Measurements from ENCODE around the gene TMEM54. TPM values are rescaled to one million over a fixed set of nuclear protein-coding genes. Genes with fewer than 3 reads are reported as not detected.

The TMEM54 gene
- total and polyA plus RNA-seq, 2 experiments from 2014 or later, result 24.8 to 64.7 TPM

GRCh38 chr1:32934535-32934934 is 33.3 kb upstream of the TMEM54 start:
- Histone ChIP-seq H3K4me1 (ENCODE audit: insufficient read depth) (peaks cover 21% of the 10 kb centered on the region), H3K9me3 (ENCODE audit: low read depth) (no peaks in the 10 kb centered on the region), H2AFZ (no peak overlapping the region), H3K36me3 (replicated peaks; ENCODE audit: insufficient read depth, low read depth) (no peaks in the 10 kb centered on the region), H3K79me2 (no peaks in the 10 kb centered on the region), H3K27ac (peak overlapping the region; percentile 82), H3K4me2 (peak overlapping the region; percentile 41), H3K27me3 (no peaks in the 10 kb centered on the region), H3K9me2 (replicated peaks; ENCODE audit: insufficient read depth) (no peaks in the 10 kb centered on the region), H3K4me3 (no peak overlapping the region), H4K20me1 (ENCODE audit: insufficient read depth, poor library complexity, severe bottlenecking) (no peaks in the 10 kb centered on the region)
- TF ChIP-seq EZH2 (IDR thresholded peaks at IDR 0.05; ENCODE audit: borderline replicate concordance) (no peak), CTCF (IDR thresholded peaks at IDR 0.05; ENCODE audit: poor library complexity) (no peak), EZH2phosphoT487 (IDR thresholded peaks at IDR 0.05; ENCODE audit: low read depth, severe bottlenecking, unreplicated experiment) (no peak)
- 93% methylated on average over 10 of the region's 10 CpGs for WGBS (ENCODE audit: low lambda C conversion rate, missing lambda C conversion rate)
- DNase-seq (ENCODE audit: low spot score), result no peak

GRCh38 chr1:32933742-32934322 is 32.6 kb upstream of the TMEM54 start:
- DNase-seq (ENCODE audit: low spot score), result peak; percentile 85
- H3K9me3 ChIP-seq (ENCODE audit: low read depth), result no peaks in the 10 kb centered on the region
- H2AFZ ChIP-seq, result no peak overlapping the region
- peaks cover 21% of the 10 kb centered on the region for H3K4me1 ChIP-seq (ENCODE audit: insufficient read depth)
- H3K79me2 ChIP-seq, result no peaks in the 10 kb centered on the region
- TF ChIP-seq EZH2 (IDR thresholded peaks at IDR 0.05; ENCODE audit: borderline replicate concordance) (no peak), CTCF (IDR thresholded peaks at IDR 0.05; ENCODE audit: poor library complexity) (no peak), EZH2phosphoT487 (IDR thresholded peaks at IDR 0.05; ENCODE audit: low read depth, severe bottlenecking, unreplicated experiment) (no peak)
- H3K27ac ChIP-seq, result peak overlapping the region; percentile 82
- H3K4me3 ChIP-seq, result no peak overlapping the region
- H4K20me1 ChIP-seq (ENCODE audit: insufficient read depth, poor library complexity, severe bottlenecking), result no peaks in the 10 kb centered on the region
- no peaks in the 10 kb centered on the region for H3K27me3 ChIP-seq
- no peaks in the 10 kb centered on the region for H3K9me2 ChIP-seq (replicated peaks; ENCODE audit: insufficient read depth)
- no peaks in the 10 kb centered on the region for H3K36me3 ChIP-seq (replicated peaks; ENCODE audit: insufficient read depth, low read depth)
- H3K4me2 ChIP-seq, result peak overlapping the region; percentile 50
- WGBS (ENCODE audit: low lambda C conversion rate, missing lambda C conversion rate), result 12% methylated on average over 3 of the region's 3 CpGs

GRCh38 chr1:32931760-32932159 is 30.6 kb upstream of the TMEM54 start:
- TF ChIP-seq EZH2phosphoT487 (IDR thresholded peaks at IDR 0.05; ENCODE audit: low read depth, severe bottlenecking, unreplicated experiment), result no peak
- TF ChIP-seq CTCF (IDR thresholded peaks at IDR 0.05; ENCODE audit: poor library complexity), result no peak
- no peak for TF ChIP-seq EZH2 (IDR thresholded peaks at IDR 0.05; ENCODE audit: borderline replicate concordance)
- Histone ChIP-seq H3K4me2 (no peak overlapping the region), H3K79me2 (no peaks in the 10 kb centered on the region), H4K20me1 (ENCODE audit: insufficient read depth, poor library complexity, severe bottlenecking) (no peaks in the 10 kb centered on the region), H3K9me3 (ENCODE audit: low read depth) (no peaks in the 10 kb centered on the region), H3K27ac (no peak overlapping the region), H3K4me1 (ENCODE audit: insufficient read depth) (peaks cover 21% of the 10 kb centered on the region), H3K4me3 (no peak overlapping the region), H3K27me3 (no peaks in the 10 kb centered on the region), H3K36me3 (replicated peaks; ENCODE audit: insufficient read depth, low read depth) (no peaks in the 10 kb centered on the region), H2AFZ (no peak overlapping the region), H3K9me2 (replicated peaks; ENCODE audit: insufficient read depth) (no peaks in the 10 kb centered on the region)
- DNase-seq (ENCODE audit: low spot score), result no peak
- WGBS (ENCODE audit: low lambda C conversion rate, missing lambda C conversion rate), result 89% methylated on average over 1 of the region's 1 CpG
